Muscle layer of colon (tissue), 2 donors: ENCODE results near the gene ANXA4.
"Not testable (repeated sequence)": the region's sequence is repeated elsewhere in the genome, so short reads cannot be mapped to it uniquely, and the experiment has no call there.

ENCODE experiments used
- H3K27ac ChIP-seq: one replicate; pipeline ENCODE4 v1.7.0; 2013; ENCODE audit warnings: low read depth, mild to moderate bottlenecking, low read length, moderate library complexity
- H3K27me3 ChIP-seq, 2 donors: one replicate each; pipeline ENCODE4 v1.7.0; 2013; ENCODE audit warnings: low read length in 2 of 2, mild to moderate bottlenecking in 2 of 2; ENCODE audit not compliant: insufficient read depth in 2 of 2, control insufficient read depth in 1 of 2
- H3K36me3 ChIP-seq: one replicate; pipeline ENCODE4 v1.7.0; 2013; ENCODE audit warnings: mild to moderate bottlenecking, low read length; ENCODE audit not compliant: insufficient read depth
- H3K4me1 ChIP-seq: one replicate; pipeline ENCODE4 v1.7.0; 2013; ENCODE audit warnings: mild to moderate bottlenecking, low read length; ENCODE audit not compliant: insufficient read depth
- H3K4me3 ChIP-seq, 2 donors: one replicate each; pipeline ENCODE4 v1.7.0; 2013; ENCODE audit warnings: low read length in 2 of 2, low read depth in 1 of 2, mild to moderate bottlenecking in 1 of 2, moderate library complexity in 1 of 2
- H3K9ac ChIP-seq: one replicate; pipeline ENCODE4 v1.7.0; 2013; ENCODE audit warnings: low read length
- H3K9me3 ChIP-seq: one replicate; pipeline ENCODE4 v1.7.0; 2013; ENCODE audit warnings: mild to moderate bottlenecking, low read length
- donor health status: abdominal sarcoma.
- donor health status: Adenocarcinoma of cecum.

Gene ANXA4

DNA sequence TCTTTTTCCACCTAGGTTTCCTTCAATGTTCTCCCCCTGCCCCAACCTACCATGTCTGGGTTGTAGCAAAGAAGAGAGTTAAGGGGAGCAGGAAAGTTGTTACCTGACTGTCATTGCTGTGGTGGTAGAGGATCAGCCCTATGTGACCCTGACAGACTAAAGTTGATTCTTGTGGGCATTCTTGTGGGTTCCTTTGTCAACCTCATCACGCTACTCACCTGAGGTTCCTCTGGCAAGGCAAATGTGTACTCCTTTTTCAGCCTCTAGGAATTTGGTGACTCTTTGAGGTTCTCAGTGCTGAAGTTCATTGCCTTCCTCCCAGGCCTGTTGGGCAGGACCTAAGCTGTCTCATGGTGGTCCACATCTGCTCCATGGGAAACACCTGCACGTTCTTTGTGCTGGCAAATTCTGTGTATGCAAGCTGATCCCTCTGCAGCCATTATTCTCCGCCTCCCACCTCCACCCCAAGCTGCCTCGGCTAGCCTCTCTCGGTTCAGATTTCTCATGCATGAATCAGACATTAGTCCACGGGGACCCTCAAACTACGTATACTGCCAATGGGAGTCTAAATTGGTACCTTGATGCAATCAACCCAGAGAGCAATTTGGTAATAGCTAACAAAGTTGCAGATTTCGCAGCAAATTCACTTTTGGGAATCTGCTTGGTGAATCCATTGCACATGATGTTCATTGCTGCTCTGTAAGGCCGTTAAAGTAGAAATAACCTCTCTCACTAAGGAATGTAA, 86.0 kb downstream of the ANXA4 start:
- Histone ChIP-seq H3K4me1 (peaks cover 22% of the 10 kb centered on the region), H3K27me3 (no peaks in the 10 kb centered on the region), H3K36me3 (peaks cover 5% of the 10 kb centered on the region), H3K9me3 (no peaks in the 10 kb centered on the region), H3K4me3 (no peak overlapping the region), H3K27ac (no peak overlapping the region), H3K9ac (no peak overlapping the region)

DNA sequence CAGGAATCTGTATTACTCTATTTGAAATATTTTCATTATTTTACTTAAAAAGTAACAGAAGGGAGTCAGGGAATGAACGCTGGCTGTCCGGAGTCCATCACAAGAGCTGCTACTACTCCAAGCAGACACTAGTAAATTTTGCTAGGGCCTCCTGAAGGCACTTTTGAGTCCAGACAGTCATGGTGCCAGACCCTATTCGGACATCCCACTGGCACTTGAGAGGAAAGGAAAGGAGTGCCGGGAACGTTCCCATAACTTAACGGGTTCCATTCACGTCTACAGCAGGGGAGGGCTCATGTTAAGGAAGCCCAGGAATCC, 87.0 kb downstream of the ANXA4 start:
- Histone ChIP-seq H3K27ac (peak overlapping the region; percentile 70), H3K9me3 (no peaks in the 10 kb centered on the region), H3K4me1 (peaks cover 22% of the 10 kb centered on the region), H3K27me3 (no peaks in the 10 kb centered on the region), H3K36me3 (peaks cover 5% of the 10 kb centered on the region), H3K4me3 (peak overlapping the region; percentile 81 to 99), H3K9ac (peak overlapping the region; percentile 92)

DNA sequence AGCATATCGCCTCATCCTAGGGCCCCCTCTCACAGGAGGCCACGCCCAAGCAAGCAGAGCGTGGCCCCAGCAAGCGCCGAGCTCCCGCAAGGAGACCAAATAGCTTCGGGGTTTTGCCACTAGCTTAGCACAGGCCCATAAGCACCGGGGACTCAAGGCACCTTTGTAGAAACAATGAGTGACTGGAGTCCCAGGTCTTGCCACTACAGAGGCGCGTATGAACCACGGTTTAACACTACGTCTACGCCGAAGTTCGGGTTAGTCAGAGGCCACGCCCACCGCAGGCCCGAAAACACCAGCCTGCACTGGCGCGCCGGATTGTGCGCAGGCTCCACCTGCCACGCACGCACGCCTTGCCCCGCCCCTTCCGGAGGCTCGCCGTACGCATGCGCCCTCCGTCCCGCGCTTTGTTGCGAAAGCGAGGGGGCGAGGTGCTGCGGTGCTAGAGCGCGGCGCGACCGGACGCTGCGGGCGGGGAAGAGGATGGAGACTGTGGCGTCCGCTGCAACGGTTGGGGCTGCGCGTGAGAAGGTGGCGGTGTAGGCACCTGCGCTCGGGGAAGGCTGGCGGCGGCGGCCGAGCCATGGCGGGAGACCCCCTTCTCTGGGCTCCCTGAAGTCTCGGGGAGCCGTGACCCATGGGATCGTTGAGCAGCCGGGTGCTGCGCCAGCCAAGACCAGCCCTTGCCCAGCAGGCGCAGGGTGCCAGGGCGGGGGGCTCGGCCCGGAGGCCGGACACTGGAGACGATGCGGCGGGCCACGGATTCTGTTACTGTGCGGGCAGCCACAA, 87.5 kb downstream of the ANXA4 start, which contains the start of gene GMCL1:
Gene GMCL1, plus strand, starts transcription at position 405 of the 789 bp plus-strand sequence. Its CDS starts 233 bp downstream, at position 638.
- Histone ChIP-seq H3K9ac (peak within 1 kb of the TSS; percentile 92), H3K9me3 (no peaks in the 10 kb centered on the region), H3K36me3 (peaks cover 5% of the 10 kb centered on the region), H3K27me3 (no peaks in the 10 kb centered on the region), H3K4me3 (peak within 1 kb of the TSS; percentile 81 to 99), H3K4me1 (peaks cover 22% of the 10 kb centered on the region), H3K27ac (peak within 1 kb of the TSS; percentile 73)

DNA sequence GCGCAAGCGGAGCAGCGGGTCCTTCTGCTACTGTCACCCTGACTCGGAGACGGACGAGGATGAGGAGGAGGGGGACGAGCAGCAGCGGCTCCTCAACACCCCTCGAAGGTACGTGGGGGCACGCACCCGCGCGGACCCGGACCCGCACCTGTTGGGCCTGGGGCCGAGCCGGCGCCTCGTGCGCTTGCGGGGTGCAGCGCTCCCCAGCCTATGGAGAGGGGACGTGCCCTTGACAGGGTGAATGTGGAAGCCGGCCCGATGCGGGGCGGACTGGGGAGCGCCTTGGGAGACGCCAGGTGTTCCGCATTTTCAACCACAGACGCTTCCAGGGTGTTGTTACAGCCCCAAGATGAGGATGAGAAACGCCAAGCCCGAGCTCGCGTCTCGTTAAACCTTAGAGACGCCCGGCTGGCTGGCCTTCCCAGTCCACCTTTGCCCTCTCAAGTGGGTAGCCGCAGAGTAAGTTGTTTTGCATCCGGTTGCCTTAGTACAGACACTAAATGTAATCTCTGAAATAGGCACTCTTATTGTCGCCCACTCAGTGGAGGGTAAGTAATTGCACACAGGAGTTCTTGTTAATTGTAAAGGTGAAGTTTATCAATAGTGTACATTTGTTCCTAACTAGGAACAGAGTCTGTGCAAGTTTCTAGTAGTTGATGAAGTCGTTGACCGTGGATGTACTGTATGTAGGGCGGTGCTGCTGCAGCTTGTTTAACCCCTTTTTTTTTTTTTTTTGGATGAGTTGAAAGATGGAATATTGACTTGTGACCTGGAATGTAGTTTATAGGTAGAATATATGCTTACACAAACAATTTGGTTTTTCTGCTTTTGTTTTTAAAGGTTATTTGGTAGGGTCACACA, 88.3 kb downstream of the ANXA4 start:
- no peaks in the 10 kb centered on the region for H3K9me3 ChIP-seq

GRCh38 chr2:69830906-69831241, 88.9 kb downstream of the ANXA4 start:
- Histone ChIP-seq H3K4me1 (peaks cover 22% of the 10 kb centered on the region), H3K4me3 (peak overlapping the region in 1 of 2 donors; percentile 99)
- not testable (repeated sequence) for H3K27ac ChIP-seq, H3K27me3 ChIP-seq, H3K36me3 ChIP-seq, H3K9me3 ChIP-seq, H3K9ac ChIP-seq

More for the DNA sequence above, 88.3 kb downstream of the ANXA4 start:
- Histone ChIP-seq H3K27ac (peak overlapping the region; percentile 73), H3K4me1 (peaks cover 22% of the 10 kb centered on the region), H3K4me3 (peak overlapping the region; percentile 81 to 99), H3K36me3 (peaks cover 5% of the 10 kb centered on the region), H3K9ac (peak overlapping the region; percentile 39), H3K27me3 (no peaks in the 10 kb centered on the region)

- Histone ChIP-seq H3K36me3 (peaks cover 5% of the 10 kb centered on the region), H3K27ac (no peak overlapping the region), H3K4me3 (no peak overlapping the region), H3K27me3 (no peaks in the 10 kb centered on the region), H3K9ac (no peak overlapping the region), H3K4me1 (peaks cover 22% of the 10 kb centered on the region), H3K9me3 (no peaks in the 10 kb centered on the region)
Measured at GRCh38 chr2:69831354-69831905, 89.5 kb downstream of the ANXA4 start.

GRCh38 chr2:69833752-69834151, 91.8 kb downstream of the ANXA4 start:
- Histone ChIP-seq H3K9me3 (no peaks in the 10 kb centered on the region), H3K27ac (no peak overlapping the region), H3K9ac (no peak overlapping the region), H3K36me3 (peaks cover 5% of the 10 kb centered on the region), H3K4me1 (peaks cover 18% of the 10 kb centered on the region), H3K4me3 (no peak overlapping the region), H3K27me3 (no peaks in the 10 kb centered on the region)

GRCh38 chr2:69835666-69836065, 93.7 kb downstream of the ANXA4 start:
- Histone ChIP-seq H3K4me3 (no peak overlapping the region), H3K36me3 (peaks cover 5% of the 10 kb centered on the region), H3K27ac (no peak overlapping the region), H3K4me1 (peaks cover 15% of the 10 kb centered on the region), H3K9me3 (no peaks in the 10 kb centered on the region), H3K27me3 (no peaks in the 10 kb centered on the region), H3K9ac (no peak overlapping the region)

GRCh38 chr2:69836316-69836715, 94.4 kb downstream of the ANXA4 start:
- peaks cover 9% of the 10 kb centered on the region for H3K4me1 ChIP-seq
- no peak overlapping the region for H3K4me3 ChIP-seq
- H3K27me3 ChIP-seq: no peaks in the 10 kb centered on the region
- H3K9ac ChIP-seq: no peak overlapping the region
- H3K36me3 ChIP-seq: peaks cover 7% of the 10 kb centered on the region
- no peaks in the 10 kb centered on the region for H3K9me3 ChIP-seq
- no peak overlapping the region for H3K27ac ChIP-seq

GRCh38 chr2:69837533-69837932, 95.6 kb downstream of the ANXA4 start:
- no peak overlapping the region for H3K9ac ChIP-seq
- no peaks in the 10 kb centered on the region for H3K9me3 ChIP-seq
- no peaks in the 10 kb centered on the region for H3K27me3 ChIP-seq
- H3K27ac ChIP-seq: no peak overlapping the region
- H3K4me1 ChIP-seq: no peaks in the 10 kb centered on the region
- peaks cover 14% of the 10 kb centered on the region for H3K36me3 ChIP-seq
- H3K4me3 ChIP-seq: no peak overlapping the region

GRCh38 chr2:69843993-69844392, 102.1 kb downstream of the ANXA4 start:
- no peaks in the 10 kb centered on the region for H3K9me3 ChIP-seq
- H3K27ac ChIP-seq: no peak overlapping the region
- H3K4me3 ChIP-seq: no peak overlapping the region
- H3K9ac ChIP-seq: no peak overlapping the region
- H3K27me3 ChIP-seq: no peaks in the 10 kb centered on the region
- peaks cover 35% of the 10 kb centered on the region for H3K36me3 ChIP-seq
- H3K4me1 ChIP-seq: no peaks in the 10 kb centered on the region
